ENCODE results near the gene IRF2. TPM values are rescaled to one million over a fixed set of nuclear protein-coding genes. Genes with fewer than 3 reads are reported as not detected.

IRF2 gene
- polyA plus RNA-seq, 1 donor from 2014 or later = 1.4 TPM

- H3K9me2 ChIP-seq (ENCODE audit: insufficient read depth, low read length) = no peaks in the 10 kb centered on the region
- H3F3A ChIP-seq (ENCODE audit: insufficient read depth, low read length, poor library complexity, severe bottlenecking) = no peaks in the 10 kb centered on the region
- no peaks in the 10 kb centered on the region for H3K36me3 ChIP-seq (ENCODE audit: insufficient read depth, low read length)
- no peak overlapping the region for H3K27ac ChIP-seq (ENCODE audit: low read length)
- no peak overlapping the region for H2AFZ ChIP-seq (ENCODE audit: low read depth, low read length)
- H3K9me3 ChIP-seq (ENCODE audit: low read length) = no peaks in the 10 kb centered on the region
- H4K20me1 ChIP-seq (ENCODE audit: insufficient read depth) = no peaks in the 10 kb centered on the region
- no peak overlapping the region for H3K9ac ChIP-seq (ENCODE audit: low read length)
- no peaks in the 10 kb centered on the region for H3K27me3 ChIP-seq (ENCODE audit: insufficient read depth, low read depth, low read length)
- no peak overlapping the region for H3K4me2 ChIP-seq (ENCODE audit: low read length)
- TF ChIP-seq MXI1 (conservative IDR thresholded peaks at IDR 0.05; ENCODE audit: poor library complexity, severe bottlenecking) (no peak), POLR2AphosphoS5 (IDR thresholded peaks at IDR 0.05) (no peak), SMC3 (conservative IDR thresholded peaks at IDR 0.05; ENCODE audit: poor library complexity) (no peak), TAF1 (IDR thresholded peaks at IDR 0.05; ENCODE audit: low read depth) (no peak), REST (IDR thresholded peaks at IDR 0.05; ENCODE audit: borderline replicate concordance) (no peak), EP300 (conservative IDR thresholded peaks at IDR 0.05; ENCODE audit: poor library complexity, severe bottlenecking) (no peak), RAD21 (conservative IDR thresholded peaks at IDR 0.05) (no peak), CTCF (IDR thresholded peaks at IDR 0.05; ENCODE audit: poor library complexity, severe bottlenecking) (no peak), EZH2 (IDR thresholded peaks at IDR 0.05; ENCODE audit: borderline replicate concordance, insufficient read depth, low read length, poor library complexity, severe bottlenecking) (no peak)
- H3K79me2 ChIP-seq (replicated peaks; ENCODE audit: insufficient read depth, low read length) = no peaks in the 10 kb centered on the region
- H3K4me3 ChIP-seq (ENCODE audit: low read length) = no peak overlapping the region
Observed at GRCh38 chr4:184514121-184514988, 40.0 kb upstream of the IRF2 start.

- H2AFZ ChIP-seq (ENCODE audit: low read depth, low read length) = no peak overlapping the region
- no peaks in the 10 kb centered on the region for H3K9me2 ChIP-seq (ENCODE audit: insufficient read depth, low read length)
- H3K36me3 ChIP-seq (ENCODE audit: insufficient read depth, low read length) = no peaks in the 10 kb centered on the region
- no peak overlapping the region for H3K9ac ChIP-seq (ENCODE audit: low read length)
- no peak overlapping the region for H3K4me2 ChIP-seq (ENCODE audit: low read length)
- TF ChIP-seq SMC3 (conservative IDR thresholded peaks at IDR 0.05; ENCODE audit: poor library complexity) (no peak), TAF1 (IDR thresholded peaks at IDR 0.05; ENCODE audit: low read depth) (no peak), REST (IDR thresholded peaks at IDR 0.05; ENCODE audit: borderline replicate concordance) (no peak), POLR2AphosphoS5 (IDR thresholded peaks at IDR 0.05) (no peak), EP300 (conservative IDR thresholded peaks at IDR 0.05; ENCODE audit: poor library complexity, severe bottlenecking) (no peak), MXI1 (conservative IDR thresholded peaks at IDR 0.05; ENCODE audit: poor library complexity, severe bottlenecking) (no peak), RAD21 (conservative IDR thresholded peaks at IDR 0.05) (no peak), CTCF (IDR thresholded peaks at IDR 0.05; ENCODE audit: poor library complexity, severe bottlenecking) (no peak), EZH2 (IDR thresholded peaks at IDR 0.05; ENCODE audit: borderline replicate concordance, insufficient read depth, low read length, poor library complexity, severe bottlenecking) (no peak)
- no peaks in the 10 kb centered on the region for H3K9me3 ChIP-seq (ENCODE audit: low read length)
- H3K4me3 ChIP-seq (ENCODE audit: low read length) = no peak overlapping the region
- no peaks in the 10 kb centered on the region for H3F3A ChIP-seq (ENCODE audit: insufficient read depth, low read length, poor library complexity, severe bottlenecking)
- H3K79me2 ChIP-seq (replicated peaks; ENCODE audit: insufficient read depth, low read length) = no peaks in the 10 kb centered on the region
- no peaks in the 10 kb centered on the region for H4K20me1 ChIP-seq (ENCODE audit: insufficient read depth)
- H3K27me3 ChIP-seq (ENCODE audit: insufficient read depth, low read depth, low read length) = no peaks in the 10 kb centered on the region
- H3K27ac ChIP-seq (ENCODE audit: low read length) = no peak overlapping the region
Observed at GRCh38 chr4:184513802-184514120, 39.4 kb upstream of the IRF2 start.
